Stimulated activated CD4-positive, alpha-beta T cell treated with anti-CD3 and anti-CD28 coated beads, Interleukin-12 subunit alpha, Interleukin-12 subunit beta, amount 100 ng/mL, for 4 hours (primary cell): ENCODE measurements around the gene RPL18A.

Source experiments
- DNase-seq: peaks from one replicate; pipeline ENCODE4 v3.0.0-alpha.2; 2020

RPL18A gene

DNA sequence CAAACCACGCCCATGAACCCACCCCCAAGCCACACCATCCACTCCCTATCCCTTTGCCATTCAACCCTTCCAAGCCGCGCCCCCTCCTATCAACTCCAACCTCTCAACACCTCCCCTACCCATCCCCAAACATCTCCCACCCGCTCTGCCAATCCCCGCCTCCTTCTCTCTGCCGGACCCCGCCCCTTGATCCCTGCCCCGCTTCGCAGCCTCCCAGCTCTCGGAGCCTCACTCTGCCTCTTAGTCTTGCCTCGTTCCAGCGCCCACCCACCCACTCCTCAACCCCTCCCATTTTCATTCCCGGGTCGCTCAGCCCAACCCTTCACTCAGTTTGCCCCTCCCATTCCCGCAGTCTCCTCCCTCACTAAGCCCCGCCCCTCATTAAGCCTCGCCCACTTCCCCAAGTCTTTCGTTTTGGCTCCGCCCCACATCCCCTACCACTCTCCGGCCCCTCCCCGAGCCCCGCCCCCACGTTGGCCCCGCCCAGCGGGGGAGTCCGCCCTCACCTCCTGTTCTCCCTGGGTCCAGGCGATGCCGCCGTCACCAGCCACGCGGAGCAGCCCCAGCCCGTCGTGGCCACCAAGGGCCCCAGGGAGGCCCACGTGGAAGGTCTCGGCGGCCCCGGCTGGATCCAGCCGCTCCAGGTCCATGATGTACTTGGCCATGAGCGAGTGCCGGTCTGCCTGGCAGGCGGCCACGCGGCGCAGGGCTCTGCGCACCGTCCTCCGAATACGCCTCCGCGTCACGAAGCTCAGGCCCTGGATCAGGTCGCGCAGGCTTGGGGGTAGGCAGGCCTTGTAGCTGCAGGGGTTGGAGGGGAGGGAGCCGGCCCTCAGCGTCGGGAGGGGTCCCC, 17.7 kb upstream of the RPL18A start:
- peak; percentile 57 for DNase-seq

DNA sequence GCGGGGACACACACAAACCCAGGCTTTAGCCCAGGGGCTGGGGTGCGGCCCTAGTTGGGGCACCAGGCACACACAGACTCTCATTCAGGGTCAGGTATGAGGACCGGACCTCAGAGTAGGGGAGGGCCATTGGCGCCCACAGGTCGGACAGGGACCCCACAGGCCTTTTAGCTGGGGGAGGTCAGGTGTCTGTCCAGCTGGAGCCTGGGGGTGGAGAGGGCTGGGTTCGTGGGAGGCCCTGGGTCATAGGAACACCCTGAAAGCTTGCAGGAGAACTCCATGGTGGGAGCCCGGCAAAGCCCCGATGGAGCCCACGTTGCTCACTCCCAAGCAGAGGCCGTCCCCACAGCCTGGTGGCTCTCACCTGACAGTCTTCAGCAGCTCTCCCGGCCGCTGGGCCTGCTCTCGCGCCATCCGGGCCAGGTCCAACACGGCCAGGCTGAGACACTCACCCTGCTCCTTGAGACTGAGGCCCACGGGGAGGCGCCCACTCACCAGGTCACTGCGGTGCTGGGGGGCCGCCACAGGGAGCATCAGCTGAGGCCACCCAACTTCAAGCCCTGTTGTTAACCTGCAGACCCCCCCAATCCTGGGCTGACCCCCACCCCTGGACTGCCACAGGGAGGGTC, 16.9 kb upstream of the RPL18A start:
- DNase-seq = no peak

DNA sequence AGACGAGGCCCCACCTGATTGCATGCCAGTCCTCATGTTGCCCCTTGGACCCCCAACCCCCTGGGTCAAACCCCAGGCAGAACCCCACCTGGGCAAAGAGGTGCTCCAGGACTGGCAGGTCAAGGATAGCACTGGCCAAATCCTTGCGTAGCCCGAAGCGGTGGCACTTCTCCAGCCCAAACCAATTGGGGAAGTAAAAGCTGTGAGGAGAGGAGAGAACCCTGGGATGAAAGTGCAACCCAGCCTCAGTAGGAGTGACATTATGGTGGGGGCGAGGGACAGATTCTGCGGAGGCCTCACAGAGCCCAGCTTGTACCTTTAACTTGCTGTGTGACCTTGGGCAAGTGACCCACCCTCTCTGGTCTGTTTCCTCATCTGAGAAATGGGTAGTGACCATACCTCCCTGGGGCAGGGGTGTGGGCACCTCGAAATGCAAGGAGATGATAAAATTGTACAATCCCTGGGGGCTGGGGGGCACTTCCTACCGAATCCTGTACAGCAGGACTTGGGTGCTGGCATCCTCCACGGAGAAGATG, 16.4 kb upstream of the RPL18A start:
- DNase-seq = no peak

DNA sequence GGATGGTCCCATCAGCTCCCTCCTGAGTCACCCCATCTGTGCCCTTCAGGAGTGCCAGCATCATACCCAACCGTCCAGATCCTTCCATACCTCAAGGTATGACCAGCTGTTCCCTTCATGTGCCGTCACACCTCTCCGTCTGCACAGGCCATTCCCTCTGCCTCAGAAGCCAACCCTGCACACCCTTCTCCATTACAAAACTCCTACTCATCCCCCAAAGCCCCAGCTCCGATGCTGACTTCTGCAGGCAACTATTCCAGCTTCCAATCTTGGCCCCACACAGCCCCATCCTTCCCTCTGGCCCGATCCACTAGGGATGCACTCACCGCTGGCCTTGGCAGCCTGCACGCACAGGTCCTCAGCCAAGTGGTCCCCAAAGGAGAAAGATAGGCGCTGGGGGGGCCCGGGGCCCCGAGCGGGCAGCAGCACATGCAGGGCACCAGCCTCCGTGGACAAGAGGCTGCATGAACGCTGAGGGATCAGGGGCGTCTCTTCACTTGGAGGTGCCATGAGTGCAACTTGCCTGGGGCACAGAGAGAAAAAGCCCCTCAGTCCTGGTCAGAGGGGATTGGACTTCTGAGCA, 15.7 kb upstream of the RPL18A start:
- no peak for DNase-seq

DNA sequence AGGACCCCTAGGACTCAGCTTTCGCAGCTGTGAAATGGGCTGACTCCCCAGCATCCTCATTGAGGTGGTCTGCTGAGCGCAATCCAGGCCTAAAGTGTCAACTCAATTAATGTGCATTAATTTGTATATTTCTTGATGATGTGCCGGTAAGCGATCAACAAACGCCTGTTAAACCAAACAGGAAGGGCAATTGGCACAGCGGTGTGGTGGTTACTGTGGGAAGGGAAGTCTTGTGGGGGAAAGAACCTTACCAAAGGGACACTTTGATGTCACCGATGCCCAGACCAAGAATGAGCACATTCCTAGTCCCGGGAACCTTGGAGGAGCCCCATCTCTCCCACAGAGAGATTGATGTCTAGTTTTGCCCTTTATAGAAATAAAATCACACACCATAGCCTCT, 13.6 kb upstream of the RPL18A start:
- DNase-seq = peak; percentile 20

DNA sequence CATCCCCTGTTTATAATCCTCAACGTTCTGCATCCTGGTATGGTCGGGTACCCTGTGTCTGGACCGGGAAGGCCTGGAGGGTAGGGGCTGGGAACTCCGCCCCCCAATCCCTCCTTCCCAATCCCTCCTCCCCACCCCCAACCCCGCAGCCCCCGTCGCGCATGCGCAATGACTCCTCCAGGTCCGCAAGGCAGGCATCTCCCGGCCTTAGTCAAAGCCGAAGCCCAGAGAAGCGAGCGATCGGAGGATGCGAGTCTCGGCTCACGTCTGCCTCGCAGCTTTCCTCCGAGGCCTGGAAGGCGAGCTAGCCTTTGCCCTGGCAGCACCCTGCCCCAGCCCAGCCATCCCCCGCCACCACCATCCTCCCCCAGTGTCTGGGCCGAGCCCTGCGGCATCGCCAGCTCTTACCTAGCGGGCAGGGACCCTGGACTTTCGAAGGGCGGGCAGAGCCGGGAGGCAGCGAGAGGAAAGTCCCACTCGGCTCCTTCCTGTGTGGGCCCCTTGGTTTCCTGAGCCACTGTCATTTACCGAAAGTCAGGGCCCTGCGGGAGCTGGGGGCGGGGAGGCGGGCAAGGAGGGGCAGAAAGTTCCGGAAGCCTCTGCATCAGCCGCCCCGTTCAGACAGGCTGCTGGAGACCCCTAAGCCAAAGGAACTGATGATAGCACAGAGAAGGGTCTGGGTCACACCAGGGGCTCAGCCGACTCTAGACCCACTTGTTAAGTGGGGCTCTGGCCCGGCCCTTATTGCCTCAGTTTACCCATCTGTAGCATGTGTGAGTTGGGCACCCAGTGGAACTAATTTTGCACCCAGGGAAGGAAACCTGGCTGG, 12.0 kb upstream of the RPL18A start, which contains the start of gene JAK3:
Gene JAK3 (minus strand): TSS at position 445 of the 829 bp plus-strand sequence. CDS start 3,565 bp downstream, outside the sequence.
- DNase-seq = peak; percentile 84

DNA sequence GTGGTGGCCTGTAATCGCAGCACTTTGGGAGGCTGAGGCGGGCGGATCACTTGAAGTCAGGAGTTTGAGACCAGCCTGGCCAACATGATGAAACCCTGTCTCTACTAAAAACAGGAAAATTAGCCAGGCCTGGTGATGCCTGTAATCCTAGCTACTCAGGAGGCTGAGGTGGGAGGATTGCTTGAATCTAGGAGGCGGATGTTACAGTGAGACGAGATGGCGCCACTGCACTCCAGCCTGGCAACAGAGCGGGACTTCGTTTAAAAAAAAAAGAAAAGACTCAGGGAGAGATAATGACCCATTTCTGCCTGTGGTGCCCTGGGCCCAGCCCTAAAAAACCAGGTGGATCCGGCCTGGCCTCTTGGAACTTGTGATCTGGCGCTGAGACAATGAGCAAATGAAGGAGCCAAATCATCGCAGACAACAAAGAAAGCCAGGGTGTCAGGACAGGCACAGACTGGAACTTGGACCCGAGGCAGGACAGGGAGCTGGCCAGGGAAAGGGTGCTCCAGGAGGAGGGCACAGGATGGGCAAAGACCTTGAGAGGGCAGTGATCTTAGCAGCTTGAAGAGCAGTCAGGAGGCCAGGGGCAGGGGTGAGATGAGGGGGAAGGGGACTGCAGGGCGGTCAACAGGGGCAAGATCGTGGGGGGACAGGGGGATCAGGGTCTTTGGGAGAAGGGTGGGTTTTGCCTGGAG, 11.0 kb upstream of the RPL18A start:
- DNase-seq = no peak

DNA sequence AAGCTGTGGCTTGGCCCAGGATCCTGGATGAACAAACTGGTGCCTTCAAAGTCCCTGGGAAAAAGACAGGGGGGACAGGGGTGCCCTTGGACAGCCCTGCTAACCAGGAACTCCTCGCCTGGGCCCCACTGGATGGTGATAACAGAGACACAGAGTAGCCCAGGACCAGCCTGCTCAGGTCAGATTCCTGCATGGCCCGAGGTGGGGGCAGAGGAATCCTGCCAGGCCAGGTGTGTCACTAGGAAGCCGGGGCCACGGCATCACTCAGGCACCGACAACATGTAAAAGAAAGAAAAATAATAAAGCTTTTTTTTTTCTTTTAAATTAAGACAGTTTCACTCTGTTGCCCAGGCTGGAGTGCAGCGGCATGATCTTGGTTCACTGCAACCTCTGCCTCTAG, 5.6 kb upstream of the RPL18A start:
- no peak for DNase-seq

DNA sequence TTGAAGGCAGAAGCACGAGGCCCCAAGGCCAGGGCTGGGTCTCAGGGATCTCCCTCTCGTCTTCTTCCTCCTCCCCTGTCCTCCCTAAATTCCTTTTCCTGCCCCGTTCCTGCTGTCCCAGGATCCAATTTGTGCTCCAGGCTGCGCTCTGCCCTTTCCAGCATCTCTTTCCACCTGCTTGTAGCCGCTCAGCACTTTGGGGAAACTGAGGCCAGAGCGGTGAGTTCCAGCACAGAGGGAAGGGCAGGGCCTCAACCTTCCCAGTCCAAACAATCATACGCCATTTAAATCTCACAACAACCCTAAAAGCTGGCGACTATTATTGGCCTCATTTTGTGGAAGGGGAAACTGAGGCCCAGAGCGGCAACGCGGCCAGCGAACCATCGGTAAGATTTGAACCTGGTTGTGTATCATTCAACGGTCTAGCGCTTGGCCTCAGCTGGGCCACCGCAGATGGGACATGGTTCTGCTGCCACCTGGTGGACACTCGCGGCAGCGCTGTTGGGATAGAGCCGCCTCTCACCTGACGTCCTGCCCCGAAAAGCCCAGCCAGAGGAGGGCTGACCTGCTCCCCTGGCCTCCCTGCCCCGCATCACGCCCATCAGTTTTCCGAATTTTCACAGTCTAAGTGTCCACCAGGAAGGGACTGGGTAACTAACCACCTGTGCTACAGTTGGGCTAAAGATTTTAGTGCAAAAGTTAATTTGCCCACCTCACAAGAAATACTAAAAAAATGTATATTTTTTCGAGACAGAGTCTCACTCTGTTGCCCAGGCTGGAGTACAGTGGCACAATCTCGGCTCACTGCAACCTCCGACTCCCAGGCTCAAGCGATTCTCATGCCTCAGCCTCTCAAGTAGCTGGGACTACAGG, 4.2 kb upstream of the RPL18A start:
- peak; percentile 95 for DNase-seq

DNA sequence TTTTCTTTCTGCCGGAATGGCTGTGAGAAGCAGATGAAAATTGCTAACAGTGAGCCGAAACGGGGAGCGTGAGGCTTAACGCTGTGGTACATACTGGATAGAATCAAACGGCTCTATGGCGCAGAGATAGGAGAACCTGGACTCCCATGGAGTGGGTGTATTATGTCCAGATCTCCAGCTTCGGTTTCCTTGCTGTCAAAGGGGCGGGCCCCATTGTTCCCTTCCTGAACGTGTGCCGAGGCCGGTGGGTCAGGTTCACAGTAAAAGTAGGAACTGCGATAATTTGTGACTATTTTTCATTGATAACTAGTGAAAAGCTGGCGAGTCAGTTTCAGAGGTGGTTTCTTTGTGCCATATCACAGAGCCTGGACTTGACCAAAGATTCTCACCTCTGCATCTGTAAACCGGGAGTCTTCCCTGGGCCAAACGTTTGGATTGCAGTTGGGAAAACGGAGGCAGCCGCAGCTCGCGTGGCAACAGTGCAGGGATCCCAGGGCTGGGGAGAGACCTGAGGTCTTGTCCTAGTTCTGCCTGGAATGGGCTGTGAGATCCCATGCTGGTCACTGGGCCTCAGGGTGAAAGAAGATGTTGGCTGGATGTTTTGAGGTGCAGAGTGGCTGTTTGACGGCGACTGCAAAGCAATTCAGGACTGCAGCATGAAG, 752 bp downstream of the RPL18A start:
- peak; percentile 17 for DNase-seq

DNA sequence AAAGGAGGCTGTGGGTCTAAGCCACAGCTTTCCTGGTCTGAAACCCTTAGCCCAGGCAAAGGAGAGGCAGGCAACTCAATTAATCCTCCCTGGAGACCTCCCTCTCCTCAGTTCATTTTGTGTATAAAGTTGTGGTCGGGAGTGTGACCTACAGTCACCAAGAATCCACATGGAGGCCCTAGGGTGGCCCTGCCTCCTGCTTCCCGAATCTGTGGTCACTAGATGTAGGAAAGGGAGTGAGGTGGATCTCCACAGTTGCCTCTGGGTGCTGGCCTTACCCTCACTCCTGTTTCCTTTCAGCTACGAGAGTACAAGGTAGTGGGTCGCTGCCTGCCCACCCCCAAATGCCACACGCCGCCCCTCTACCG, 1.3 kb downstream of the RPL18A start:
- DNase-seq = no peak

DNA sequence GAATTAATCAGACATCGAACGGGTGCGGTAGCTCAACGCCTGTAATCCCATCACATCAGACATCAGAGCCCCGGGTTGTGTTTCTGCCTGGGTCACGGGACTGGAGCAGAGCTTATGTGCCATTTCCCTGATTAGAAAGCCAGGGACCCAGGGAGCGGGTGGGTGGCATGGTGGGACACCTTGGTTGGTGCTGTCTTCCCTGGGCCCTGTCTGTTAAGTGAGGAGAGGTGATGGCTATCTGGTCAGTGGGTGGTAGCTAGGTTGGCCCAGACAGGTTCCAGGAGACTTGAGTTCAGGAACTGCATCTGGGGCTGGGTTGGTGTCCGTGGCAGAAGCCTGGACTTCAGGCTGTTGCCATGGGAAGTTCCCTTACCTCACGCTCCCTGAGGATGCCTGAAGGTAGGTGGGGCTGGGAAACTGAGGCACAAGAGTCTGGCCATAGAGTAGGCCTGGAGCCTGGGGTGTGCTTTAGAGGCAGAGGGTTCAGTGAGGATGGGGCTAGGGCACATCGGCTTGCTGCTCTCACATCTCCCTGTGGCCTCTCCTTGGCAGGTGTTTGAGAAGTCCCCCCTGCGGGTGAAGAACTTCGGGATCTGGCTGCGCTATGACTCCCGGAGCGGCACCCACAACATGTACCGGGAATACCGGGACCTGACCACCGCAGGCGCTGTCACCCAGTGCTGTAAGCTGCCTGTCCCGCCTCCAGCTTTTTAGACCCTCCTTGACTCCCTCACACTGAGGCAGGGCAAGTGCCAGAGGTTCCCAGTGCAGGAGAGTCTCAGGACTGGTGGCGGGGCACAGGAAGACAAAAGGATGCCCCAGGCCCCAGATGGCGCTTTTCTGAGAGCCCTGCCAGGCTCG, 2.1 kb downstream of the RPL18A start:
- no peak for DNase-seq

DNA sequence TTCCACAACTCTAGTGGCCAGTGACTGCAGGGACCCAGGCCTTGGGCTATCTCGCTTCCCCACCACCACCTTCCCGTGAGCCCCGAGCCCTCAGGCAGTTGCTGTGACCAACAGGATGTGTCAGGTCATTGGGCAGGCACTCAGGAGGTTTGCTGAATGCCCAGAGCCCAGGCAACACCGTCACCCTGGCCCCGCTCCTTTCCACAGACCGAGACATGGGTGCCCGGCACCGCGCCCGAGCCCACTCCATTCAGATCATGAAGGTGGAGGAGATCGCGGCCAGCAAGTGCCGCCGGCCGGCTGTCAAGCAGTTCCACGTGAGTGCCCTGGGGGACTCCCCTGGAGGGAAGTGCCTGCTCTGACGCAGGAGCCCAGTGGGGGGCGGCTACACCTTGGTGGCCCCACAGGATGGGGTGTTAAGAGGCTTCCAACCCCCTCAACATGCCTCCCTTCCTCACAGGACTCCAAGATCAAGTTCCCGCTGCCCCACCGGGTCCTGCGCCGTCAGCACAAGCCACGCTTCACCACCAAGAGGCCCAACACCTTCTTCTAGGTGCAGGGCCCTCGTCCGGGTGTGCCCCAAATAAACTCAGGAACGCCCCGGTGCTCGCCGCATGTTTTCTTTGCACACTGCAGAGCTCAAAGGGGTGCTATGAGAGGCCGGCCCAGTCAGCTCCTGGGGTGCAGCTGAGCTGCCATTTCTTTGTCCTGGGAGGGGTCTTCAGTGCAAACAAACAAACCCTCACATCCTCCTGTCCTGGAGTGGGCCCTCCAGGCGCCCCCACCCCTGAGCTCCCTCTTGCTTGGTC, 3.2 kb downstream of the RPL18A start:
- no peak for DNase-seq

DNA sequence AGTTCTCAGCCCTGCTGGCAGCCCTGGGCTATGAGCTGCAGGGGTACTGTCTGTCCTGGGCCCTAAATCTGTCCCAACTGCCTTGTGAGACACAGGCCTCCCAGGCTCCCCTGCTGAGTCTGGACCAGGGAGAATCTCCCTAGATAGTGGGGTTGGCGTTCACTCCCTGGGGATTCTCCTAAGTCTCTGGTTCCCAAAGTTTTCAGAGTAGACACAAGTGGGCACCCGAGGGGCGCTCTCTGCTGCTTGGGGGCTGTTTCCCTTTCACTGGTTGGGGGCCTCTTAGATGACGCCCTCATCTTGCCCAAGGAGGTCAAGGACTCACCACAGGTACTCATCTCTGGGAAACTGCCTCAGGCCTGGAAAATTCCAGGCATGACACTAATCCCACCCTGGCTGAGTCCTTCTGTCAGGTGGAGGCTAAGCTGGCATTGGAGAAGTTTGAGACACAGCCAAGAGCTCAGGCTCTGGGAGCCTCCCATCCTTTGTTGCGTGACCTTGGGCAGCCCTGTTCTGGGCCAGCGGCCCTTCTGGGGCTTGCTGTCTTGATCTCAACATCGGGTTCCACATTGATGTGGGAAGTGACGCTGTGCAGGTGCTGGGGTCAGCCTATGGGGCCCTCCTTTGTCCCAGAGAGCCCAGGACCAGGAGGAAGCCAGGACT, 3.9 kb downstream of the RPL18A start:
- no peak for DNase-seq

DNA sequence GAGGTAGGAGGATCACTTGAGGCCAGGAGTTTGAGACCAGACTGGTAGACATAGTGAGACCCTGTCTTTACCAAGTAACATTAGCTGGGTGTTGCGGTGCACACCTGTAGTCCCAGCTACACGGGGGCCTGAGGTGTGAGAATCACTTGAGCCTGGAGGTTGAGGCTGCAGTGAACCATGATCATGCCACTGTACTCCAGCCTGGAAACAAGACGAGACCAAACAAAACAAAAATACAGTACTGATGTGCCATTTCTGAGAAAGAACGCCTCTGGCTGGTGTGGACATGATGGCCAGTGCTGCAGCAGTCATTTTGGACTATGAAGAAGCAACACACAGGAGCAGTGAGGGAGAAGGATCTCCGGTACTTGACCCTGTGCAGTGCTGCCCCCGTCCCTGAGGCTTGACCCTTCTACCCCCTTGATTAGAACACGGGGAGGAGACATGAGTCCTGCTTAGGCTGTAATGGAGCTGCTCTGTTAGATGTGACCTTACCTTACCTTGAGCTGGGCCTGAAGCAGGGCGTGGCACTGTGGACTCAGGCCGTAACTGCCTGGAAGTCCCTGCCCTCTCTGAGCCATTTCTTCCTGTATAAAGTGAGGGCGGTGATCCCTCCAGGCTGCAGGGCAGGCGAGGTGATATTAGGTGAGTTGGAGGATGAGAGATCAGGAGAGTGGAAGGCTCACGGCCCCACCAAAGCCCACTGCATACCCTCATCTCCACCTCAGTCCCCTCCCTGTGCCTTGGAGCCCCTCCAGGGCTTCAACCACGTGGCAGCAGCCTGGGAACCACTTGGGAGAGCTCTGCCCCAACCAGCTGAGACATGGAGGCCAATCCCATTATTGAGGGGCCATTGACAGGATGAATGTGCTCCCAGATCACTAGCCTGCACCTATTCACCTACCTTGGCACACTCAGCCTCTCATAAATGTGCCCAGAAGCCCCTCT, 5.9 kb downstream of the RPL18A start:
- DNase-seq = peak; percentile 31

DNA sequence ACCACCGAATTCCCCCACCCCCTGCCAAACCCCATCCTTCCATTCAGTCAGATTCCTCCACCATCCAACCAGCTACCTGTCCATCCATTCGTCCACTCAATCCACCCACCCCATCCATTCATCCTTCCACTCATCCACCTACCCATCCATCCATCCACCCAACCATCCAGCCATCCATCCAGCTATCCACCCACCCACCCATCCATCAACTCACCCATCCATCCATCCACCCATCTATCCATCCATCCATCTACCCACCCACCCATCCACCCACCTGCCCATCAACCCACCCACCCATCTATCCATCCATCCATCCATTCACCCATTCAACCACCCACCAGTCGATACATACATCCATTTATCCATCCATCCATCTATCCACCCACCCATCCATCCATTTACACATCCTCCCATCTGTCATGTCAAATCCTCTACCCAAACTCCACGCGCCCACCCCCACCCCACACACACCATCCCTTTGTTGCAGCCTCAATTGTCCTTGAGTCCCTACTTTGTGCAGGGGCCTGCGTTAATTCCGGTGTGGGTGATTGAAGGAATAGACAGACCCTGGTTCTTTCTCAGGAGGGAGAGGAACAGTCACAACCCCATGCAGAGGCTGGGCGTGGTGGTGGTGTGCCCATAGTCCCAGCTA, 6.7 kb downstream of the RPL18A start:
- no peak for DNase-seq
